K562 (cell line): ENCODE data around the gene NTN3. TPM values are rescaled to one million over a fixed set of nuclear protein-coding genes. Genes with fewer than 3 reads are reported as not detected.
A peak's percentile ranks its signal among the peaks of the same experiment; 100 is the strongest.

ENCODE experiments used
- ATAC-seq: fragments of 200-7000 bp; cut with Tn5 transposase; 3 replicates; pipeline ENCODE4 v1.9.1; 2020; ENCODE audit warnings: moderate library complexity
- BruUV-seq: library from RNA; stranded (reverse); fragments of 400-500 nt; replicated peaks from 2 replicates; lab custom pipeline; 2021; lab: Mats Ljungman, UMichigan
- CTCF ChIA-PET: fragments of 300-600 bp; formaldehyde crosslinking; extraction: SDS; loops from one replicate; lab custom pipeline; 2021; ENCODE audit warnings: low intra/inter-chr PET ratio; lab: Yijun Ruan, JAX
- POLR2A ChIA-PET: fragments of 300-600, 350-650 bp; sonication (Branson Sonifier 250); formaldehyde crosslinking; extraction: SDS; loops from one replicate; lab custom pipeline; 2021; ENCODE audit warnings: antibody characterized with exemption, inconsistent platforms; lab: Yijun Ruan, JAX
- DNase-seq, 4 experiments: peaks; one replicate each; pipeline versions ENCODE4 v3.0.0 to v3.0.0-alpha.2; 2011 to 2018; ENCODE audit warnings: low spot score in 3 of 4, mixed read lengths in 3 of 4; ENCODE audit errors: extremely low read depth in 1 of 4
- FAIRE-seq: peaks from 2 replicates; lab custom pipeline; 2011; peaks lifted over from hg19 to GRCh38; lab: Jason Lieb, UNC
- H2AFZ ChIP-seq: 2 replicates; pipeline ENCODE4 v1.6.0; 2011; ENCODE audit warnings: low read depth, low read length, control low read depth, inconsistent platforms
- H3K27ac ChIP-seq: fragments of 200-600 bp; 3 replicates; pipeline ENCODE4 v1.8.0; 2011; ENCODE audit warnings: low read depth, mild to moderate bottlenecking, control low read depth, inconsistent platforms, low read length, moderate library complexity, mixed read lengths; ENCODE audit errors: extremely low read depth
- H3K27me3 ChIP-seq, 2 experiments: fragments of 300-600 bp in 1 of 2; 2 replicates in 1 of 2; 3 replicates in 1 of 2; pipeline versions ENCODE4 v1.6.0 to v1.8.0; 2011; ENCODE audit warnings: inconsistent platforms in 2 of 2, low read length in 2 of 2, mild to moderate bottlenecking in 1 of 2, mixed read lengths in 1 of 2, moderate library complexity in 1 of 2; ENCODE audit not compliant: control insufficient read depth in 2 of 2, insufficient read depth in 2 of 2
- H3K36me3 ChIP-seq: fragments of 300-600 bp; 3 replicates; pipeline ENCODE4 v1.8.0; 2011; ENCODE audit warnings: mild to moderate bottlenecking, low read length, inconsistent platforms; ENCODE audit not compliant: control insufficient read depth, insufficient read depth
- H3K4me1 ChIP-seq, 2 experiments: fragments of 200-600 bp in 1 of 2; replicated peaks in 1 of 2; 2 replicates in 1 of 2; 3 replicates in 1 of 2; pipeline versions ENCODE4 v1.5.1 to v1.8.0; 2011; ENCODE audit warnings: inconsistent platforms in 2 of 2, low read length in 2 of 2, mild to moderate bottlenecking in 1 of 2, mixed read lengths in 1 of 2, moderate library complexity in 1 of 2; ENCODE audit not compliant: control insufficient read depth in 2 of 2, insufficient read depth in 2 of 2
- H3K4me2 ChIP-seq: 2 replicates; pipeline ENCODE4 v1.6.1; 2011; ENCODE audit warnings: low read length, control low read depth, inconsistent platforms, mixed read lengths; ENCODE audit not compliant: insufficient read depth
- H3K4me3 ChIP-seq: fragments of 200-600 bp; sonication (generic), shearing (Covaris generic); 2 replicates; pipeline ENCODE4 v1.5.1; 2016; ENCODE audit warnings: control low read depth, inconsistent platforms
- H3K79me2 ChIP-seq: fragments of 200-600 bp; 3 replicates; pipeline ENCODE4 v1.8.0; 2011; ENCODE audit warnings: low read length, inconsistent platforms; ENCODE audit not compliant: control insufficient read depth, insufficient read depth
- H3K9ac ChIP-seq, 2 experiments: 2 replicates each; pipeline versions ENCODE4 v1.6.0 to v1.6.1; 2011; ENCODE audit warnings: low read depth in 2 of 2, low read length in 2 of 2, control low read depth in 1 of 2, inconsistent platforms in 1 of 2, mild to moderate bottlenecking in 1 of 2, mixed read lengths in 1 of 2; ENCODE audit not compliant: insufficient read depth in 1 of 2
- H3K9me1 ChIP-seq: one replicate; pipeline ENCODE4 v1.6.0; 2011; ENCODE audit warnings: inconsistent platforms, mild to moderate bottlenecking, low read length, moderate library complexity; ENCODE audit not compliant: control insufficient read depth, insufficient read depth
- H3K9me3 ChIP-seq: replicated peaks from 2 replicates; pipeline ENCODE4 v1.5.1; 2011; ENCODE audit warnings: low read depth, low read length, inconsistent platforms; ENCODE audit not compliant: control insufficient read depth, insufficient read depth
- H4K20me1 ChIP-seq: replicated peaks from 2 replicates; pipeline ENCODE4 v1.6.1; 2011; ENCODE audit warnings: low read length, inconsistent platforms, mixed read lengths; ENCODE audit not compliant: control insufficient read depth, insufficient read depth
- CBX3 ChIP-seq, 2 experiments: IDR thresholded peaks; 1 replicate in 1 of 2; 2 replicates in 1 of 2; pipeline ENCODE4 v1.6.1; 2012; ENCODE audit warnings: inconsistent platforms in 2 of 2, low read length in 2 of 2, borderline replicate concordance in 1 of 2, control low read depth in 1 of 2
- HMGN3 ChIP-seq: IDR thresholded peaks from 2 replicates; pipeline ENCODE4 v1.6.1; 2011; ENCODE audit warnings: borderline replicate concordance, low read depth, mild to moderate bottlenecking, mixed read lengths, low read length; ENCODE audit not compliant: insufficient read length; ENCODE audit errors: extremely low read depth
- PHF21A ChIP-seq: fragments of 450-650 bp; IDR thresholded peaks from 2 replicates; pipeline ENCODE4 v1.6.1; 2017; ENCODE audit warnings: low read depth, borderline replicate concordance
- ZFX ChIP-seq: sonication (generic); formaldehyde crosslinking; IDR thresholded peaks from 2 replicates; pipeline ENCODE4 v1.8.0; 2022; ENCODE audit warnings: mild to moderate bottlenecking, missing genetic modification reagents, moderate library complexity
- ZNF79 ChIP-seq: fragments of 250-450 bp; sonication (Bioruptor Pico); IDR thresholded peaks from 2 replicates; pipeline ENCODE4 v1.4.0; 2020; ENCODE audit warnings: low read depth, mild to moderate bottlenecking, moderate library complexity
- WGBS: fragments of 100-300 bp; shearing (Covaris generic); methylation state at CpG from one replicate; pipeline ENCODE4 v1.1.6; 2016; ENCODE audit warnings: low coverage, mixed read lengths; ENCODE audit not compliant: insufficient coverage; ENCODE audit errors: missing lambda C conversion rate; 5-methylcytosine and 5-hydroxymethylcytosine counted together
- in situ Hi-C: fragments of 300-500 bp; cut with MboI; formaldehyde crosslinking; loops from 4 replicates; pipeline ENCODE4 v1.15.0; 2018; ENCODE audit warnings: inconsistent platforms, mixed read lengths
- intact Hi-C: fragments of 100-400 bp; cut with micrococcal nuclease; formaldehyde crosslinking; loops from 2 replicates; pipeline ENCODE4 v1.14.2; 2022
- polyA plus RNA-seq, 8 experiments: library from polyadenylated mRNA; depleted of rRNA in 4 of 8; stranded (reverse) in 5 of 8; unstranded in 3 of 8; fragments of >200 nt; fragmentation: Nextera tagmentation in 2 of 8; fragmentation: Illumina TruSeq in 1 of 8; extraction: Ambion mirVana in 2 of 8; extraction: Trizol in 1 of 8; gene quantifications; 2 replicates each; pipeline versions ENCODE4 v1.2.1 to v1.2.3, GENCODE V29; 2011 to 2014; ENCODE audit warnings: inconsistent platforms in 1 of 8, missing spikeins in 1 of 8
- total RNA-seq, 7 experiments: library from RNA; depleted of rRNA in 6 of 7; stranded (reverse); fragments of >200 nt in 6 of 7; fragmentation: Illumina TruSeq in 2 of 7; extraction: Trizol in 2 of 7; gene quantifications; 2 replicates each; pipeline versions ENCODE4 v1.2.1 to v1.2.3, GENCODE V29; 2011 to 2021; ENCODE audit warnings: low replicate concordance in 1 of 7
- TF ChIP-seq, protein P1 (sequence below), 3 experiments: fragments of 200-800 bp in 1 of 3; sonication (Bioruptor generic) in 1 of 3; sonication (generic) in 1 of 3; formaldehyde crosslinking in 1 of 3; IDR thresholded peaks; 2 replicates each; pipeline versions ENCODE4 v1.6.1 to v1.8.0; 2016 to 2022; ENCODE audit warnings: mild to moderate bottlenecking in 2 of 3, missing compliant biosample characterization in 2 of 3, missing genetic modification characterization in 2 of 3, missing genetic modification reagents in 1 of 3

The NTN3 gene
- total and polyA plus RNA-seq, 9 of the 15 experiments (the other 6 are each of a cell fraction or from before 2014, with no cell fraction given): not detected

DNA sequence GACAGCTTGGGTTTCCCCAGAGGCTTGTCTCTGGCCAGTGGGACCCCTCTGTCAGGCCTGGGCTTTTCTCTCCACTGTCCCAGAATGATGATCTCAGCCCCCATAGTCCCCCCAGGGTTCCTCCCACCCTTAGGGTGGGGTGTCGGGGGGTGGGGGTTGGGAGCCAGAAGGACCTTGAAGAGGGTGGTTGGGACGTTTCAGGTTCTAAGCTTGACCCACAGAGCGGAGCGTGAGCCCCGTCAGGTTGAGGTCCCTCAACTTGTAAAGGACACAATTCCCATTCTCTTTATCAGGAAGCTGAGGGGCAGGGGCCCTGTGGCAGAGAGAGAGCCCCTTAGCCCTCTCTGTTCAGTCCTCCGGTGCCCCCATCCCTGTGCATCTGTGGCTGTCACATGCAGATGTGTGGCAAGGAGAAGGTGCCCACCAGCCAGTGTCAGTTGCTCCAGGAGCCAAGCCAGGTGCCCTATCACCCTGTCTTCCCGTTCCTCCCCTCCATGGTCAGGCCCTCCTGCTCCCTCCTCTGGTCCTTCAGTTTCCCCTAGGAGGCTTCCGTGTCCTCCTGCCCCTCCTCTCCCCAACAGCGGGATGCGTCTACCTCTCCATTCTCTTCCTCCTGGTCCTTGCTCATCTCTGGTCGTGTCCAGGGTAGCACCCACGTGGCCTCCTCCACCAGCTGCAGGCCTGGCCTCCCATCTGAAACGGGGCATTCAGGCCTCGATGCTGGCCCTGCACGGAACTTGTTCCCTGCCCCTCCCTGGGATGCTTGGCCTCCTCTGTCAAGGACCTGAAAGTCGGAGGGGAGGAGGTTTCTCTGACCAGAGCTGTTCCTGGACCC lies 1.5 kb upstream of the NTN3 start:
- ChIA-PET CTCF (no interaction called here), POLR2A (interaction anchor here (0.7 to 2.3 kb wide), 11 partner anchors 9 to 317 kb away, joined by 3 to 10 read pairs (median 3); partner anchors contain the start of genes AMDHD2, PGP and TEDC2)
- H3K4me1 ChIP-seq: peaks cover 7 to 85% of the 10 kb centered on the region in 2 experiments; a peak in 4 of 5 replicates
- no peak overlapping the region for H3K4me3 ChIP-seq
- WGBS: 23% methylated on average over 12 of the region's 16 CpGs
- TF ChIP-seq ZNF79 (CRISPR knock-in tag): no peak
- TF ChIP-seq CBX3 (IDR thresholded peaks at IDR 0.05; ENCODE audit: borderline replicate concordance in 1 of 2, low read length in 2 of 2): no peak
- TF ChIP-seq HMGN3: no peak
- TF ChIP-seq PHF21A: no peak
- peak; percentile 6; the same call in 1 of the 2 replicates for TF ChIP-seq ZFX (CRISPR knock-in tag)
- TF ChIP-seq, protein P1, sequence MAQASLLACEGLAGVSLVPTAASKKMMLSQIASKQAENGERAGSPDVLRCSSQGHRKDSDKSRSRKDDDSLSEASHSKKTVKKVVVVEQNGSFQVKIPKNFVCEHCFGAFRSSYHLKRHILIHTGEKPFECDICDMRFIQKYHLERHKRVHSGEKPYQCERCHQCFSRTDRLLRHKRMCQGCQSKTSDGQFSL (CRISPR knock-in tag; IDR thresholded peaks at IDR 0.05): 0 out of 2 replicates have a peak, but pooled peaks have one; percentile 6
- TF ChIP-seq, protein P1 (tag; IDR thresholded peaks at IDR 0.05): no peak
- TF ChIP-seq, all 486 proteins: peak for 2
- no peaks in the 10 kb centered on the region for H3K9me1 ChIP-seq
- ATAC-seq (no peak), DNase-seq (no peak), FAIRE-seq (peak; percentile 54)
- H3K36me3 ChIP-seq: no peaks in the 10 kb centered on the region
- no peaks in the 10 kb centered on the region for H3K9me3 ChIP-seq
- H3K9ac ChIP-seq: peak overlapping the region in 1 of 2 experiments; percentile 86; a peak in 2 of 4 replicates
- in situ Hi-C loops (no loop called here), intact Hi-C loops (loop anchor here (5.0 kb wide), 1 partner anchor 33 kb away; no protein-coding TSS in a partner anchor)
- 0 out of 2 replicates have a peak, but pooled peaks cover 4% of the 10 kb centered on the region for H4K20me1 ChIP-seq
- no peak overlapping the region for H3K27ac ChIP-seq
- H3K79me2 ChIP-seq: peaks cover 8% of the 10 kb centered on the region; the same call in 2 of the 3 replicates
- no peak overlapping the region for H2AFZ ChIP-seq
- no peaks in the 10 kb centered on the region for H3K27me3 ChIP-seq
- no TSS peak for BruUV-seq
- H3K4me2 ChIP-seq: no peak overlapping the region
